HG03457 (cell line): Measurements from ENCODE around the gene SLC66A3.

ENCODE experiments used
- ATAC-seq: cut with Tn5 transposase; IDR thresholded peaks from one replicate; pipeline ENCODE4 v1.9.1; 2021; ENCODE audit warnings: moderate number of reproducible peaks; ENCODE audit not compliant: unreplicated experiment

SLC66A3 gene

GRCh38 chr2:11208083-11208482 lies 52.8 kb downstream of the SLC66A3 start:
- ATAC-seq = no peak

GRCh38 chr2:11212645-11213044 lies 57.4 kb downstream of the SLC66A3 start:
- no peak for ATAC-seq

GRCh38 chr2:11213090-11213638 lies 57.9 kb downstream of the SLC66A3 start:
- no peak for ATAC-seq

GRCh38 chr2:11213975-11214374 lies 58.7 kb downstream of the SLC66A3 start:
- ATAC-seq = no peak

GRCh38 chr2:11214770-11215169 lies 59.5 kb downstream of the SLC66A3 start:
- ATAC-seq = no peak

- no peak for ATAC-seq
These were observed 60.1 kb downstream of the SLC66A3 start for GRCh38 chr2:11215407-11215806.

GRCh38 chr2:11220445-11220844 lies 65.2 kb downstream of the SLC66A3 start:
- ATAC-seq = no peak

- no peak for ATAC-seq
These were observed 67.6 kb downstream of the SLC66A3 start for GRCh38 chr2:11222845-11223244.

- ATAC-seq = no peak
These were observed 69.6 kb downstream of the SLC66A3 start for GRCh38 chr2:11224887-11225286.

GRCh38 chr2:11227595-11227994 lies 72.3 kb downstream of the SLC66A3 start:
- no peak for ATAC-seq
